Calu3 (cell line): Measurements from ENCODE around the gene HLA-B. TPM values are rescaled to one million over a fixed set of nuclear protein-coding genes. Genes with fewer than 3 reads are reported as not detected.

Source experiments
- BruUV-seq: library from RNA; stranded (reverse); fragments of 400-500 nt; replicated peaks from 2 replicates; lab custom pipeline; 2021; lab: Mats Ljungman, UMichigan
- CTCF ChIA-PET: fragments of 300-600 bp; sonication (Branson Sonifier 250); formaldehyde crosslinking; loops from one replicate; lab custom pipeline; 2022; ENCODE audit warnings: antibody characterized with exemption; lab: Charles Lee
- DNase-seq: peaks from one replicate; pipeline ENCODE4 v3.0.0; 2022
- H3K27ac Mint-ChIP-seq: one replicate; pipeline ENCODE4 v1.8.0; 2022; ENCODE audit warnings: mixed read lengths; ENCODE audit not compliant: unreplicated experiment
- H3K27me3 Mint-ChIP-seq: one replicate; pipeline ENCODE4 v1.8.0; 2022; ENCODE audit warnings: mixed read lengths; ENCODE audit not compliant: unreplicated experiment
- H3K36me3 Mint-ChIP-seq: one replicate; pipeline ENCODE4 v1.8.0; 2022; ENCODE audit warnings: mild to moderate bottlenecking, moderate library complexity, mixed read lengths; ENCODE audit not compliant: insufficient read depth, unreplicated experiment
- H3K4me1 Mint-ChIP-seq: one replicate; pipeline ENCODE4 v1.8.0; 2022; ENCODE audit warnings: mild to moderate bottlenecking, low read depth, mixed read lengths; ENCODE audit not compliant: unreplicated experiment
- H3K4me3 Mint-ChIP-seq: one replicate; pipeline ENCODE4 v1.8.0; 2022; ENCODE audit warnings: mild to moderate bottlenecking, low read depth, moderate library complexity, mixed read lengths; ENCODE audit not compliant: unreplicated experiment
- H3K9me3 Mint-ChIP-seq: one replicate; pipeline ENCODE4 v1.8.0; 2022; ENCODE audit warnings: low read depth, mixed read lengths; ENCODE audit not compliant: unreplicated experiment
- intact Hi-C: fragments of 100-400 bp; cut with micrococcal nuclease; formaldehyde crosslinking; loops from one replicate; pipeline ENCODE4 v1.10.0; 2022; ENCODE audit not compliant: unreplicated experiment
- total RNA-seq: library from RNA; stranded (reverse); gene quantifications from 2 replicates; pipeline ENCODE4 v1.2.3, GENCODE V29; 2022
- TF ChIP-seq, protein P1 (sequence below): fragments of 200-600 bp; IDR thresholded peaks from one replicate; pipeline ENCODE4 v1.8.0; 2022; ENCODE audit warnings: antibody characterized with exemption; ENCODE audit not compliant: unreplicated experiment

HLA-B gene
- total RNA-seq, 1 experiment from 2014 or later: 1,078 TPM

DNA sequence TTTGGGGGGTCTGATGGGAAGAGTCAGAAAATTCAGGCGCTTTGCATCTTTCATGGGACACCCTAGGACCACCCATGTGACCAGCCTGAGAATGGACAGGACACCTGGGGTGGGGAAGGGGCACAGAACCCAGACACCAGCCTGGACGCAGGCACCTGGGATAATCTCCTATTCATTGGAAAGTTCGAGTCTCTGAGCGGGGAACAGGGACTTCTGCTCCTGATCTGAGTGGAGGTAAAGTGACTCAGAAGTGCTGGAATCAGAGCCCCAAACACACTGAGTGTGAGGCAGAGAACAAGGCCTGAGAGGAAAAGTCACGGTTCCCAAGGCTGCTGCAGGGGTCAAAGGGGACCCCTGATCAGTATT, 1.4 kb downstream of the HLA-B start:
- BruUV-seq: TSS peak; percentile 60
- no peak for DNase-seq
- peak overlapping the region; percentile 80 for H3K4me3 Mint-ChIP-seq
- TF ChIP-seq, protein P1, sequence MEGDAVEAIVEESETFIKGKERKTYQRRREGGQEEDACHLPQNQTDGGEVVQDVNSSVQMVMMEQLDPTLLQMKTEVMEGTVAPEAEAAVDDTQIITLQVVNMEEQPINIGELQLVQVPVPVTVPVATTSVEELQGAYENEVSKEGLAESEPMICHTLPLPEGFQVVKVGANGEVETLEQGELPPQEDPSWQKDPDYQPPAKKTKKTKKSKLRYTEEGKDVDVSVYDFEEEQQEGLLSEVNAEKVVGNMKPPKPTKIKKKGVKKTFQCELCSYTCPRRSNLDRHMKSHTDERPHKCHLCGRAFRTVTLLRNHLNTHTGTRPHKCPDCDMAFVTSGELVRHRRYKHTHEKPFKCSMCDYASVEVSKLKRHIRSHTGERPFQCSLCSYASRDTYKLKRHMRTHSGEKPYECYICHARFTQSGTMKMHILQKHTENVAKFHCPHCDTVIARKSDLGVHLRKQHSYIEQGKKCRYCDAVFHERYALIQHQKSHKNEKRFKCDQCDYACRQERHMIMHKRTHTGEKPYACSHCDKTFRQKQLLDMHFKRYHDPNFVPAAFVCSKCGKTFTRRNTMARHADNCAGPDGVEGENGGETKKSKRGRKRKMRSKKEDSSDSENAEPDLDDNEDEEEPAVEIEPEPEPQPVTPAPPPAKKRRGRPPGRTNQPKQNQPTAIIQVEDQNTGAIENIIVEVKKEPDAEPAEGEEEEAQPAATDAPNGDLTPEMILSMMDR: no peak
- peaks cover 37% of the 10 kb centered on the region for H3K36me3 Mint-ChIP-seq
- CTCF ChIA-PET: interaction anchor here (1.0 kb wide), 1 partner anchor 11 kb away, joined by 4 read pairs; no protein-coding TSS in a partner anchor
- no peaks in the 10 kb centered on the region for H3K4me1 Mint-ChIP-seq
- intact Hi-C loops: no loop called here
- H3K27me3 Mint-ChIP-seq: peaks cover 66% of the 10 kb centered on the region
- H3K27ac Mint-ChIP-seq: no peak overlapping the region
- H3K9me3 Mint-ChIP-seq: no peaks in the 10 kb centered on the region

DNA sequence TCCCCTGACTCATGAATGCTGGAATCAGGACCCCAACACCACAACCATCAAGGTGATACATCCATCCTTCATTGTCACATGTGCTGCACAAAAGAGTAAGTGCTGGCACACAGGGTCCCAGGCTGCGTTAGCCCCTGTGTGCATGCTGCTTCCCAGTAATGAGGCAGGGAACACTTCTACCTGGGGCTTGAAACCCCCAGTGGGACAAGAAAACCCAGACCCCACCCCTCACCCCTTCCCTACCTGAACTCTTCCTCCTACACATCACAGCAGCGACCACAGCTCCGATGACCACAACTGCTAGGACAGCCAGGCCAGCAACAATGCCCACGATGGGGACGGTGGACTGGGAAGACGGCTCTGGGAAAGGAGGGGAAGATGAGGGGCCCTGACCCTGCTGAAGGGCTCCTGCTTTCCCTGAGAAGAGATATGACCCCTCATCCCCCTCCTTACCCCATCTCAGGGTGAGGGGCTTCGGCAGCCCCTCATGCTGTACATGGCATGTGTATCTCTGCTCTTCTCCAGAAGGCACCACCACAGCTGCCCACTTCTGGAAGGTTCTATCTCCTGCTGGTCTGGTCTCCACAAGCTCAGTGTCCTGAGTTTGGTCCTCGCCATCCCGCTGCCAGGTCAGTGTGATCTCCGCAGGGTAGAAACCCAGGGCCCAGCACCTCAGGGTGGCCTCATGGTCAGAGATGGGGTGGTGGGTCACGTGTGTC, 2.0 kb downstream of the HLA-B start:
- Mint-ChIP-seq H3K4me1 (no peaks in the 10 kb centered on the region), H3K4me3 (no peak overlapping the region), H3K27ac (no peak overlapping the region), H3K27me3 (peaks cover 66% of the 10 kb centered on the region), H3K36me3 (peaks cover 37% of the 10 kb centered on the region), H3K9me3 (no peaks in the 10 kb centered on the region)
- CTCF ChIA-PET: interaction anchor here (1.0 kb wide), 1 partner anchor 12 kb away, joined by 4 read pairs; no protein-coding TSS in a partner anchor
- TF ChIP-seq, protein P1: no peak
- no TSS peak for BruUV-seq
- intact Hi-C loops: no loop called here
- DNase-seq: no peak

DNA sequence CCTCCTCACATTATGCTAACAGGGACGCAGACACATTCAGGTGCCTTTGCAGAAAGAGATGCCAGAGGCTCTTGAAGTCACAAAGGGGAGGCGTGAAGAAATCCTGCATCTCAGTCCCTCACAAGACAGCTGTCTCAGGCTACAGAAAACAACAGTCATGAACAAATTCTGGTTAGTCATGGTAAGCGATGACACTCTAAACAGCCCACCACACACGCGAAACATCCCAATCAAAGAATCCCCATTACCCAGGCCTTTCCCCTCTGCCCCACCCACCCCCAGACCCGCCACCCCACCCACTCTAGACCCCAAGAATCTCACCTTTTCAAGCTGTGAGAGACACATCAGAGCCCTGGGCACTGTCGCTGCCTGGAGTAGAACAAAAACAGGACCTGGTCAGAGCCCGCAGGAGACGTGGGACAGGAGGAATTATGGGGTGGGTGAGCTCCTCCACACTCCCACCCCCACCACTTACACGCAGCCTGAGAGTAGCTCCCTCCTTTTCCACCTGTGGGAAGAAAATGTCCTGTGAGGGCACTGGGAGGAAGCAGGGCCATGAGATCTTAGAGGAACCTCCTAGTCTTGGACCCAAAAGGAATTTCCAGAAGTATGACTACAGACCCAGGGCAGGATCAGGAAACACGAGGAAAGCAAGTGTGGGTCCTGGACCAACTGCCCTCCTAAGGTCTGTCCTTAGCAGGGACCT, 2.7 kb downstream of the HLA-B start:
- Mint-ChIP-seq H3K4me1 (no peaks in the 10 kb centered on the region), H3K27ac (no peak overlapping the region), H3K36me3 (peaks cover 37% of the 10 kb centered on the region), H3K27me3 (peaks cover 66% of the 10 kb centered on the region), H3K9me3 (no peaks in the 10 kb centered on the region), H3K4me3 (no peak overlapping the region)
- CTCF ChIA-PET: interaction anchor here (0.7 kb wide), 1 partner anchor 86 kb away, joined by 3 read pairs; no protein-coding TSS in a partner anchor
- intact Hi-C loops: no loop called here
- TF ChIP-seq, protein P1: no peak
- DNase-seq: no peak
- BruUV-seq: no TSS peak

DNA sequence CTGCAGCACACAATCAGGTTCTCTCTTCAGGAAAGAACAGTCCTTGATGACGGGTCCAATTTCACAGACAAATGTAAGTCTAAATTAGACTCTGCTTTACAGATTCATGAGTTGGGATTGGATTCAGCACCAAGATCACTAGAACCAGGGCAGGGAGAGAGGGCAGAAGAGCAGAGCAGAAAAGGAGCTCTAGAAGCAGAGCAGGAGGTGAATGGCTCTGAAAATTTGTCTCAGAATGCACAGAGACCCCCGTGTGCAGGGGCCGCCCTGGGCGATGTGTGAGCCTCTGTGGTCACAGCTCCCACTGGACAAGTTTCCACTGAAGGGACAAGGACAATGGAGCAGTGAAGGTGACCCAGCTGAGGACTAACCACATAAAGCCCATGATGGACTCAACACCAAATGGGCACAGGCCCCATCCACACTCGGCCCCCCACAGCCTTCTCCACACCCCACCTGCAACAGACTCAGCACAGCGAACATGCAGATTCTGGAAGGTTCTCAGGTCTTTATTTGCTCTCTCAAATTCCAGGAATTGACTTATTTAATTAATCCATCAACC, 3.5 kb downstream of the HLA-B start:
- Mint-ChIP-seq H3K27me3 (peaks cover 66% of the 10 kb centered on the region), H3K36me3 (peaks cover 34% of the 10 kb centered on the region), H3K4me3 (no peak overlapping the region), H3K9me3 (no peaks in the 10 kb centered on the region), H3K4me1 (no peaks in the 10 kb centered on the region), H3K27ac (no peak overlapping the region)
- DNase-seq: no peak
- no TSS peak for BruUV-seq
- intact Hi-C loops: loop anchor here (1.0 kb wide), 1 partner anchor 84 kb away; no protein-coding TSS in a partner anchor
- TF ChIP-seq, protein P1: no peak
- CTCF ChIA-PET: interaction anchor here (0.7 kb wide), 2 partner anchors 85 to 749 kb away, joined by 3 to 9 read pairs; no protein-coding TSS in a partner anchor
